BE2C (cell line): ENCODE results near the gene LEMD1.
"Not testable (repeated sequence)": the region's sequence is repeated elsewhere in the genome, so short reads cannot be mapped to it uniquely, and the experiment has no call there.

ENCODE experiments used
- DNase-seq: peaks from one replicate; pipeline ENCODE4 v3.0.0-alpha.2; 2020
- H3K27me3 ChIP-seq: fragments of 250-450 bp; sonication (Bioruptor Pico); 2 replicates; pipeline ENCODE4 v1.5.1; 2020; ENCODE audit warnings: mild to moderate bottlenecking
- H3K36me3 ChIP-seq: fragments of 250-450 bp; sonication (Bioruptor Pico); 2 replicates; pipeline ENCODE4 v1.5.1; 2020; ENCODE audit warnings: mild to moderate bottlenecking
- H3K4me1 ChIP-seq: fragments of 250-450 bp; sonication (Bioruptor Pico); 2 replicates; pipeline ENCODE4 v1.5.1; 2020
- H3K4me3 ChIP-seq: 2 replicates; pipeline ENCODE4 v1.5.1; 2011; ENCODE audit warnings: low read depth, low read length
- H3K9me3 ChIP-seq: fragments of 250-450 bp; sonication (Bioruptor Pico); 2 replicates; pipeline ENCODE4 v1.5.1; 2020
- TF ChIP-seq, protein P1 (sequence below): IDR thresholded peaks from 2 replicates; pipeline ENCODE4 v1.5.1; 2012; ENCODE audit warnings: mild to moderate bottlenecking, low read depth, low read length

The LEMD1 gene

DNA sequence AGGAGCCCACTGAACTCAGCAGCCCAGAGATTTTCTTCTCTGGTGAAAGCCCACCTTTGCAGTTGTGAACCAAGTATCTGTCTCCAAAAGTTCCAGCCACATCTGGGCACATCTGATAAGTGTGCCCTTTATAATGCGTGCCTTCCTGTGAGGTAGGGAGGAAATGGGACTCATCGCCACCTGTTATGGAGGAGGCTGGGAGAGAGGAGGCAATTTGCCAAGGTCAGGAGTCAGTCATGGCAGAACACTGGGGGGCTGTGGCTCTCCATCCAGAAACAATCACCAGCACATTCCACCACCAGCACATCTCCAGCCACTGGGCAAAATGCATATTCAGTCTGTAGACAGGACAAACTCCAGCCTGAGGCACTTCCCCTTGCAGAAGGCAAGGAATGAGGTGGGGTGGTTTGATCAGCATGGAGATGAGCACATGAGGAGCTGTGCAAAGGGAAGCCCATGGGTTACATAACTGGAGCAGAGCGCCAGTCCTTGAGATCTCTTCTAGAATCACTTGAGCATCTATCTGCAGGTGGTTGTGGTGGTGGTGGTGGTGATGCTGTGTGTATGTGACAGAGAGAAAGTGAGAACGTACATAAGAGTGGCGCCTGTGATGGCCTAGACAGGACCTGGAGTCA is 15.0 kb upstream of the LEMD1 start:
- Histone ChIP-seq H3K36me3 (no peaks in the 10 kb centered on the region), H3K4me1 (peaks cover 9% of the 10 kb centered on the region; the same call in 1 of the 2 replicates), H3K4me3 (no peak overlapping the region), H3K9me3 (no peaks in the 10 kb centered on the region), H3K27me3 (no peaks in the 10 kb centered on the region)
- no peak for DNase-seq
- TF ChIP-seq, protein P1, sequence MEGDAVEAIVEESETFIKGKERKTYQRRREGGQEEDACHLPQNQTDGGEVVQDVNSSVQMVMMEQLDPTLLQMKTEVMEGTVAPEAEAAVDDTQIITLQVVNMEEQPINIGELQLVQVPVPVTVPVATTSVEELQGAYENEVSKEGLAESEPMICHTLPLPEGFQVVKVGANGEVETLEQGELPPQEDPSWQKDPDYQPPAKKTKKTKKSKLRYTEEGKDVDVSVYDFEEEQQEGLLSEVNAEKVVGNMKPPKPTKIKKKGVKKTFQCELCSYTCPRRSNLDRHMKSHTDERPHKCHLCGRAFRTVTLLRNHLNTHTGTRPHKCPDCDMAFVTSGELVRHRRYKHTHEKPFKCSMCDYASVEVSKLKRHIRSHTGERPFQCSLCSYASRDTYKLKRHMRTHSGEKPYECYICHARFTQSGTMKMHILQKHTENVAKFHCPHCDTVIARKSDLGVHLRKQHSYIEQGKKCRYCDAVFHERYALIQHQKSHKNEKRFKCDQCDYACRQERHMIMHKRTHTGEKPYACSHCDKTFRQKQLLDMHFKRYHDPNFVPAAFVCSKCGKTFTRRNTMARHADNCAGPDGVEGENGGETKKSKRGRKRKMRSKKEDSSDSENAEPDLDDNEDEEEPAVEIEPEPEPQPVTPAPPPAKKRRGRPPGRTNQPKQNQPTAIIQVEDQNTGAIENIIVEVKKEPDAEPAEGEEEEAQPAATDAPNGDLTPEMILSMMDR, result no peak

DNA sequence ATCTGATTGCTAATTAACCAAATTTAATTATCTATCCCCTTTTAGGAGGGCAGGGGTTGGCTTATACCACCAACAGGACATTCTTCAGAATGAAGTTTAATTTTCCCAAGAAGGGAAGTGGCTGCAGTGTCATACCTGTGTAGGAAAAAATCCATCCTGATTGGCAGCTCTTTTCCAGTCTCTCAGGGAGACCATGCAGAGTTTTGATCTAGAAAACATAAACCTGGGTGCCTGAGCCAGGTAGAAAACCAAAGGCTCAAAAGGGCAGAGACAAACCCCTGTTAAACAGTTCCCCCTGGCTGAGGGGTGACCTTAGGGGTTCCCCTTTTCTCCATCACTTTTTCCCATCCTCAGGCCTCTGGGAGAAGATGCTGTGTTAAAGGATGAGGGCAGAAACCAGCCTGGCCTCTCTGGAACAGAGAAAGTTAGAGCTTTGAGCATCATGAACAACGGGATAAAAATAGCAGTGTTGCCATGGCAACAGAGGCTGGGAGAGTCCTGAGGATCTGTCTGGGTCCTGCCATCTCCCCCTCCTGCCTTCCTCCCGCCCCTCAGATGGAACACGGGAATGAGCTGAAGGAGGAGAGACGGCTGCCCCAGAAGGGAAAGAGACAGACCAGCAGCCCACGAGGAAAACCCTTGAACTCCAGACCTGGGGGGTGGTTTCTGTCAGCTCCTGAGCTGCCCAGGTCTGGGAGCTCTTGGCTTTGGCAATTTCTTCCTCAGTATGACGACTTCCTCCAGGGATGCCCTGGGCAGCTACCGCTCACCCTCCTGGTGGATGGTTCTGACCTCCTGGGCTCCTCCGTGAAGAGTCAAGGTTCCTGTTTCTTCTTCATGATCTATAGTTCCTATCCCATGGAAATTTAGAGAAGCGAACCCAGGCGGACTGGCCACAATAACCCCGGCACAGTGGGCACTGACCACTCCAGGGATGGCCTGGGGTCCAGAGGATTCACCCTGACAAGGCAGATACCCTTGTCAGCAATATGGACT is 14.0 kb upstream of the LEMD1 start:
- Histone ChIP-seq H3K36me3 (no peaks in the 10 kb centered on the region), H3K9me3 (no peaks in the 10 kb centered on the region), H3K27me3 (no peaks in the 10 kb centered on the region), H3K4me3 (no peak overlapping the region), H3K4me1 (peaks cover 9% of the 10 kb centered on the region; the same call in 1 of the 2 replicates)
- TF ChIP-seq, protein P1, result no peak
- no peak for DNase-seq

DNA sequence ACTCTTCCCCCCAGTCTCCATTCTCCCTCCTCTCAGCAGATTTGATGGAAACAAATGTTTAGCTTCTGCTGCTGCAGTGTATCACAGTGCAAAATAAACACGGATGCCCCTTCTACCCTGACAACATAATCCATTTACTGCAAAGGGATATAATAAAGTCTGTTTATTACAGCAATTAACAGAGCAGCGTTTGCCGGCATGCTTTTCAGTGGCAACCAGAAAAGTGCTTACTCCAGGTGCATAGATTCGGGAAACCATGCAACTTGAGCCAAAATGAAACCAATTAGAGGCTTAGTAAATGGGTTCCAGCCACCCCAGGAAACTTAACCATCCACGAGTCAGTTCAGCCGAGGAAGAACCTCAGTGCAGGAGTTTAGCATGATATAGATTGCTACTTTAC is 12.9 kb upstream of the LEMD1 start:
- Histone ChIP-seq H3K36me3 (no peaks in the 10 kb centered on the region), H3K27me3 (no peaks in the 10 kb centered on the region), H3K4me3 (no peak overlapping the region), H3K9me3 (no peaks in the 10 kb centered on the region), H3K4me1 (peaks cover 9% of the 10 kb centered on the region; the same call in 1 of the 2 replicates)
- TF ChIP-seq, protein P1, result no peak
- DNase-seq, result no peak

DNA sequence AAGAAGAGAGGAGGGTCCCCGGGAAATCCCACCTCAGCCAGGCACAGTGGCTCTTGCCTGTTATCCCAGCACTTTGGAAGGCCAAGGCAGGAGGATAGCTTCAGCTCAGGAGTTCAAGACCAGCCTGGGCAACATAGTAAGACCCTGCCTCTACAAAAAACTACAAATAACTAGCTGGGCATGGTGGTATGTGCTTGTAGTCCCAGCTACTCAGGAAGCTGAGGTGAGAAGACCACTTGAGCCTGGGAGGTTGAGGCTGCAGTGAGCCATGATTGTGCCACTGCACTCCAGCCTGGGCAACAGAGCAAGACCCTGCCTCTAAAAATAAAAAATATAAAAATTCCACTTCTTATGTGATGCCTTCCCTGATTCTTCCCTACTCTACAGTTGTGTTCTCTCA is 10.8 kb upstream of the LEMD1 start:
- not testable (repeated sequence) for H3K4me1 ChIP-seq, DNase-seq, H3K36me3 ChIP-seq, H3K4me3 ChIP-seq, H3K27me3 ChIP-seq, H3K9me3 ChIP-seq

DNA sequence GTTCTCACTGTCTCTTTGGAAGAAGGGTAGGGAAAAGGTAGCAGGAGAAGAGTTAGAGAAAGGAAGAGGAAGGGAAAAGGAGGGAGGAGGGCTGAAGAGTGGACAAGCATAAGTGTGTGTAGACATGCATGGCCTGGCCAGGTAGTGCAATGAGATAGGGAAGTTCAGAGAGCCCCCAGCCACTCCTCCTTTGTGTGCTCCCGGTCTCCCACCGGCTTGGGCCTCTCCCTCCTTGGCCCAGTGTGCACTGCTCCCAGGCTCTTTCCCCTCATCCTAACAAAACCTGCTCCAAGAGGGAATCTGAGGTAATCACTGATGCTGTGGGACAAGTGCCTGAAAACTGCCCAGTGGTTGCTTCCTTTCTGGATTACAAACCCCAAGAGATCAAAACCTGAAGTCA is 10.3 kb upstream of the LEMD1 start:
- no peaks in the 10 kb centered on the region for H3K9me3 ChIP-seq
- no peaks in the 10 kb centered on the region for H3K27me3 ChIP-seq
- H3K36me3 ChIP-seq, result no peaks in the 10 kb centered on the region
- H3K4me1 ChIP-seq, result peaks cover 9% of the 10 kb centered on the region
- no peak for DNase-seq
- TF ChIP-seq, protein P1, result no peak
- H3K4me3 ChIP-seq, result no peak overlapping the region

DNA sequence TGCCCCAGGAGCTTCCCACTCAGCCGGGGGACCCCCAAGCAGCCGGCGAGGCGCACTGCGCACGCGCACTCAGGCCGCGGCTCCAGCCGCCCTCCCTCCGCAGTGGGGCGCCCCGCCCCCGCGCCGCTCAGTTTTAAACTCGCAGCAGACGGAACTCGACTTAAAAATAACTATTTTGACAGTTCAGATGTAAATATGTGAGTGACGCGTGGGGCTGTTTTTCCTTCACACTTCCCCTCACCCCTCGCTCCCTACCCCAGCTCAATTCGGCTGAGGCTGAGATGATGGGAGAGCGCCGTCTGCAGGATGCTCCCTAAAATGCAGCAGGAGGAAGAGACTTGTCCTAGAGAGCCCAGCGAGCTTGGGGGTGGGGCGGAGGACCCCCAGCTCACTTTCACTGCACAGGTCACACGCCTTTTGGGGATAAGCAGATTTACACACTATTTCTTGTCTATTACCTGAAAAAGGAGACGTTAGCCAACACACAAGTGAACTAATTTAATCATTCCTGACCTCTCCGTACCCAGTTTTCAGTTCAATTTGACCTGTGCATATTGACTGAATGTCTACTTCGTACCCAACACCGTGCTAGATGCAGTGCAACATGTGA is 8.9 kb upstream of the LEMD1 start:
- Histone ChIP-seq H3K36me3 (no peaks in the 10 kb centered on the region), H3K9me3 (no peaks in the 10 kb centered on the region), H3K4me3 (no peak overlapping the region), H3K27me3 (no peaks in the 10 kb centered on the region), H3K4me1 (peaks cover 9% of the 10 kb centered on the region)
- TF ChIP-seq, protein P1, result peak; percentile 8; the same call in 1 of the 2 replicates
- DNase-seq, result no peak
